HEK293 (cell line): ENCODE results near the gene YIPF5.

Experiments
- CTCF ChIA-PET: fragments of 350-600 bp; formaldehyde crosslinking; extraction: SDS; loops from one replicate; lab custom pipeline; 2021; ENCODE audit warnings: antibody characterized with exemption; lab: Yijun Ruan, JAX
- POLR2A ChIA-PET: fragments of 300-600 bp; formaldehyde crosslinking; extraction: SDS; loops from one replicate; lab custom pipeline; 2020; ENCODE audit warnings: antibody characterized with exemption, inconsistent platforms; lab: Yijun Ruan, JAX
- H3K27ac ChIP-seq: fragments of 200-500 bp; sonication (Bioruptor generic); 2 replicates; pipeline ENCODE4 v1.5.1; 2014; ENCODE audit warnings: low read depth, low read length, control low read depth, inconsistent platforms; ENCODE audit errors: extremely low read depth
- H3K36me3 ChIP-seq, 2 experiments: fragments of 200-500 bp in 1 of 2; sonication (Bioruptor generic) in 1 of 2; 1 replicate in 1 of 2; 2 replicates in 1 of 2; pipeline ENCODE4 v1.5.1; 2014 to 2017; ENCODE audit warnings: inconsistent platforms in 2 of 2, low read length in 2 of 2; ENCODE audit not compliant: control insufficient read depth in 2 of 2, insufficient read depth in 1 of 2
- H3K4me1 ChIP-seq: fragments of 200-500 bp; sonication (Bioruptor generic); 2 replicates; pipeline ENCODE4 v1.5.1; 2014; ENCODE audit warnings: mild to moderate bottlenecking, low read length, inconsistent platforms; ENCODE audit not compliant: control insufficient read depth, insufficient read depth
- H3K4me3 ChIP-seq: 2 replicates; pipeline ENCODE4 v1.5.1; 2011; ENCODE audit warnings: low read depth, mild to moderate bottlenecking, control low read depth, low read length, moderate library complexity
- H3K9me3 ChIP-seq: fragments of 200-500 bp; sonication (Bioruptor generic); 2 replicates; pipeline ENCODE4 v1.5.1; 2014; ENCODE audit warnings: low read depth, low read length, inconsistent platforms; ENCODE audit not compliant: control insufficient read depth, insufficient read depth
- BCL11A ChIP-seq: fragments of 450-650 bp; formaldehyde crosslinking; IDR thresholded peaks from 2 replicates; pipeline ENCODE4 v1.5.1; 2016; ENCODE audit warnings: low read depth, missing biosample characterization, missing genetic modification characterization
- BCL6B ChIP-seq: fragments of 450-650 bp; formaldehyde crosslinking; IDR thresholded peaks from 2 replicates; pipeline ENCODE4 v1.5.1; 2017; ENCODE audit warnings: missing biosample characterization, missing genetic modification characterization
- HOXA7 ChIP-seq: sonication (generic); formaldehyde crosslinking; IDR thresholded peaks from 2 replicates; pipeline ENCODE4 v1.8.1; 2022; ENCODE audit warnings: missing genetic modification reagents, borderline replicate concordance
- HOXC10 ChIP-seq: sonication (generic); formaldehyde crosslinking; IDR thresholded peaks from 2 replicates; pipeline ENCODE4 v1.8.1; 2023; ENCODE audit warnings: mild to moderate bottlenecking, missing genetic modification reagents
- KLF8 ChIP-seq: fragments of 450-650 bp; formaldehyde crosslinking; IDR thresholded peaks from 2 replicates; pipeline ENCODE4 v1.5.1; 2016; ENCODE audit warnings: missing biosample characterization, missing genetic modification characterization
- MYNN ChIP-seq: fragments of 450-650 bp; formaldehyde crosslinking; IDR thresholded peaks from 2 replicates; pipeline ENCODE4 v1.5.1; 2016; ENCODE audit warnings: missing biosample characterization, missing genetic modification characterization, borderline replicate concordance
- SCRT2 ChIP-seq: fragments of 450-650 bp; formaldehyde crosslinking; IDR thresholded peaks from 2 replicates; pipeline ENCODE4 v1.5.1; 2016; ENCODE audit warnings: missing biosample characterization, missing genetic modification characterization
- YY1 ChIP-seq: fragments of 450-650 bp; formaldehyde crosslinking; IDR thresholded peaks from 2 replicates; pipeline ENCODE4 v1.5.1; 2018; ENCODE audit warnings: missing biosample characterization, missing genetic modification characterization
- ZEB2 ChIP-seq: fragments of 450-650 bp; formaldehyde crosslinking; IDR thresholded peaks from 2 replicates; pipeline ENCODE4 v1.5.1; 2016; ENCODE audit warnings: missing biosample characterization, missing genetic modification characterization
- ZFP3 ChIP-seq: fragments of 450-650 bp; formaldehyde crosslinking; IDR thresholded peaks from 2 replicates; pipeline ENCODE4 v1.5.1; 2016; ENCODE audit warnings: low read depth, missing biosample characterization, missing genetic modification characterization
- ZNF121 ChIP-seq: fragments of 450-650 bp; formaldehyde crosslinking; IDR thresholded peaks from 2 replicates; pipeline ENCODE4 v1.5.1; 2016; ENCODE audit warnings: missing biosample characterization, missing genetic modification characterization
- ZNF138 ChIP-seq: fragments of 450-650 bp; formaldehyde crosslinking; IDR thresholded peaks from 2 replicates; pipeline ENCODE4 v1.5.1; 2016; ENCODE audit warnings: missing biosample characterization, missing genetic modification characterization, borderline replicate concordance
- ZNF157 ChIP-seq: fragments of 450-650 bp; formaldehyde crosslinking; IDR thresholded peaks from 2 replicates; pipeline ENCODE4 v1.5.1; 2016; ENCODE audit warnings: missing biosample characterization, missing genetic modification characterization
- ZNF175 ChIP-seq: fragments of 450-650 bp; formaldehyde crosslinking; IDR thresholded peaks from 2 replicates; pipeline ENCODE4 v1.5.1; 2016; ENCODE audit warnings: missing biosample characterization, missing genetic modification characterization
- ZNF184 ChIP-seq: fragments of 450-650 bp; IDR thresholded peaks from 2 replicates; pipeline ENCODE4 v1.5.1; 2018; ENCODE audit warnings: missing biosample characterization, mild to moderate bottlenecking, missing genetic modification characterization
- ZNF2 ChIP-seq: fragments of 450-650 bp; formaldehyde crosslinking; IDR thresholded peaks from 2 replicates; pipeline ENCODE4 v1.5.1; 2016; ENCODE audit warnings: missing biosample characterization, missing genetic modification characterization
- ZNF280D ChIP-seq: fragments of 450-650 bp; formaldehyde crosslinking; IDR thresholded peaks from 2 replicates; pipeline ENCODE4 v1.5.1; 2016; ENCODE audit warnings: missing biosample characterization, missing genetic modification characterization
- ZNF510 ChIP-seq: fragments of 450-650 bp; formaldehyde crosslinking; IDR thresholded peaks from 2 replicates; pipeline ENCODE4 v1.5.1; 2018; ENCODE audit warnings: mild to moderate bottlenecking, missing genetic modification characterization, missing biosample characterization; ENCODE audit not compliant: insufficient replicate concordance
- ZNF513 ChIP-seq: fragments of 450-650 bp; IDR thresholded peaks from 2 replicates; pipeline ENCODE4 v1.5.1; 2018; ENCODE audit warnings: missing biosample characterization, missing genetic modification characterization
- ZNF560 ChIP-seq: fragments of 450-650 bp; formaldehyde crosslinking; IDR thresholded peaks from 2 replicates; pipeline ENCODE4 v1.5.1; 2017; ENCODE audit warnings: missing biosample characterization, missing genetic modification characterization, borderline replicate concordance
- ZNF561 ChIP-seq: fragments of 450-650 bp; IDR thresholded peaks from 2 replicates; pipeline ENCODE4 v1.5.1; 2018; ENCODE audit warnings: missing biosample characterization, missing genetic modification characterization, borderline replicate concordance
- ZNF621 ChIP-seq: fragments of 450-650 bp; formaldehyde crosslinking; IDR thresholded peaks from 2 replicates; pipeline ENCODE4 v1.5.1; 2017; ENCODE audit warnings: missing biosample characterization, missing genetic modification characterization
- ZNF623 ChIP-seq: fragments of 450-650 bp; formaldehyde crosslinking; IDR thresholded peaks from 2 replicates; pipeline ENCODE4 v1.5.1; 2016; ENCODE audit warnings: missing biosample characterization, missing genetic modification characterization
- ZNF670 ChIP-seq: fragments of 450-650 bp; formaldehyde crosslinking; IDR thresholded peaks from 2 replicates; pipeline ENCODE4 v1.5.1; 2016; ENCODE audit warnings: missing biosample characterization, missing genetic modification characterization, low read depth
- ZNF701 ChIP-seq: fragments of 450-650 bp; formaldehyde crosslinking; IDR thresholded peaks from 2 replicates; pipeline ENCODE4 v1.5.1; 2016; ENCODE audit warnings: missing biosample characterization, missing genetic modification characterization
- ZNF707 ChIP-seq: fragments of 450-650 bp; formaldehyde crosslinking; IDR thresholded peaks from 2 replicates; pipeline ENCODE4 v1.5.1; 2016; ENCODE audit warnings: missing biosample characterization, missing genetic modification characterization
- ZNF768 ChIP-seq: fragments of 450-650 bp; formaldehyde crosslinking; IDR thresholded peaks from 2 replicates; pipeline ENCODE4 v1.5.1; 2018; ENCODE audit warnings: missing biosample characterization, mild to moderate bottlenecking, missing genetic modification characterization
- ZNF791 ChIP-seq: fragments of 450-650 bp; formaldehyde crosslinking; IDR thresholded peaks from 2 replicates; pipeline ENCODE4 v1.5.1; 2016; ENCODE audit warnings: missing biosample characterization, missing genetic modification characterization
- ZSCAN30 ChIP-seq: fragments of 450-650 bp; IDR thresholded peaks from 2 replicates; pipeline ENCODE4 v1.5.1; 2018; ENCODE audit warnings: missing biosample characterization, mild to moderate bottlenecking, missing genetic modification characterization, moderate library complexity
- ZXDB ChIP-seq: fragments of 450-650 bp; formaldehyde crosslinking; IDR thresholded peaks from 2 replicates; pipeline ENCODE4 v1.5.1; 2016; ENCODE audit warnings: missing biosample characterization, missing genetic modification characterization

The YIPF5 gene

GRCh38 chr5:144128844-144129243 lies 41.6 kb downstream of the YIPF5 start:
- H3K9me3 ChIP-seq: no peaks in the 10 kb centered on the region
- TF ChIP-seq ZXDB (no peak), SCRT2 (tag by site-specific recombination) (no peak), ZNF561 (tag by site-specific recombination) (no peak), ZEB2 (no peak), ZNF280D (tag by site-specific recombination) (no peak), ZNF513 (tag by site-specific recombination) (no peak), ZNF510 (tag by site-specific recombination) (no peak), ZNF791 (tag by site-specific recombination) (no peak), MYNN (tag by site-specific recombination) (no peak), YY1 (tag by site-specific recombination) (no peak), ZNF623 (tag by site-specific recombination) (no peak), BCL11A (tag by site-specific recombination) (no peak), ZFP3 (no peak), ZNF157 (tag by site-specific recombination) (no peak), BCL6B (tag by site-specific recombination) (no peak), HOXC10 (CRISPR knock-in tag) (no peak), ZNF701 (tag by site-specific recombination) (no peak), ZNF707 (no peak), ZNF184 (tag by site-specific recombination) (no peak)
- TF ChIP-seq, all 188 proteins: peak for 0
- ChIA-PET CTCF (interaction anchor here (0.7 to 1.4 kb wide), 2 partner anchors 13 to 18 kb away, joined by 3 to 7 read pairs; no protein-coding TSS in a partner anchor), POLR2A (interaction anchor here (0.6 kb wide), 1 partner anchor 64 kb away, joined by 7 read pairs; no protein-coding TSS in a partner anchor)
- no peaks in the 10 kb centered on the region for H3K36me3 ChIP-seq
- no peak overlapping the region for H3K27ac ChIP-seq
- no peak overlapping the region for H3K4me3 ChIP-seq
- H3K4me1 ChIP-seq: no peaks in the 10 kb centered on the region

- no peak overlapping the region for H3K4me3 ChIP-seq
- ChIA-PET CTCF (interaction anchor here (1.5 kb wide), 1 partner anchor 15 kb away, joined by 5 read pairs; no protein-coding TSS in a partner anchor), POLR2A (no interaction called here)
- H3K9me3 ChIP-seq: no peaks in the 10 kb centered on the region
- no peaks in the 10 kb centered on the region for H3K36me3 ChIP-seq
- no peak overlapping the region for H3K27ac ChIP-seq
- no peaks in the 10 kb centered on the region for H3K4me1 ChIP-seq
- TF ChIP-seq ZNF2 (tag by site-specific recombination) (no peak), ZNF121 (tag by site-specific recombination) (no peak), ZNF670 (no peak), HOXA7 (CRISPR knock-in tag) (no peak), ZSCAN30 (tag by site-specific recombination) (no peak), ZNF560 (no peak), KLF8 (no peak), MYNN (tag by site-specific recombination) (no peak), ZNF175 (no peak), ZNF138 (tag by site-specific recombination) (no peak), ZNF768 (tag by site-specific recombination) (no peak), ZNF621 (no peak)
These were observed 43.8 kb downstream of the YIPF5 start for GRCh38 chr5:144126707-144127106.
